ENCODE data around the gene CIAO2B. TPM values are rescaled to one million over a fixed set of nuclear protein-coding genes. Genes with fewer than 3 reads are reported as not detected.
A peak's percentile ranks its signal among the peaks of the same experiment; 100 is the strongest.
"Not testable (repeated sequence)": the region's sequence is repeated elsewhere in the genome, so short reads cannot be mapped to it uniquely, and the experiment has no call there.

Gene CIAO2B
- total and polyA plus RNA-seq, 5 donors from 2014 or later: 64.6 to 161 (median 143) TPM

- peaks cover 18% of the 10 kb centered on the region for H3K4me1 ChIP-seq (ENCODE audit: control insufficient read depth, insufficient read depth, low read length, poor library complexity, severe bottlenecking)
- no peak overlapping the region for H3K27ac ChIP-seq (ENCODE audit: insufficient read depth, low read length, poor library complexity, severe bottlenecking)
- peak; percentile 85 to 87 for ATAC-seq (ENCODE audit: low read depth in 2 of 2)
- H3K9me3 ChIP-seq (ENCODE audit: control insufficient read depth in 2 of 2, low read length in 2 of 2): peaks cover 0 to 4% of the 10 kb centered on the region in 2 experiments
- peaks cover 9% of the 10 kb centered on the region for H3K36me3 ChIP-seq (ENCODE audit: control insufficient read depth, insufficient read depth, low read length)
- H3K27me3 ChIP-seq (ENCODE audit: control insufficient read depth, insufficient read depth, low read length): peaks cover 18% of the 10 kb centered on the region
- peaks cover 0 to 29% (median 13%) of the 10 kb centered on the region in 4 donors for H3K4me1 Mint-ChIP-seq
- H3K27ac Mint-ChIP-seq: peak overlapping the region in 2 of 3 donors; percentile 6 to 89
- H3K4me3 Mint-ChIP-seq: peak overlapping the region; percentile 75 to 93 (median 88)
- H3K4me3 ChIP-seq (ENCODE audit: low read depth, low read length): peak overlapping the region; percentile 55
- DNase-seq: peak; percentile 76 to 89 (median 80)
- H3K9me3 Mint-ChIP-seq: peaks cover 0 to 2% (median 0%) of the 10 kb centered on the region in 7 donors
- peaks cover 50% of the 10 kb centered on the region for H3K27me3 Mint-ChIP-seq
- peaks cover 9% of the 10 kb centered on the region for H3K36me3 Mint-ChIP-seq
Observed at GRCh38 chr16:66947302-66948065, 13.3 kb upstream of the CIAO2B start.

GRCh38 chr16:66946974-66947301, 12.7 kb upstream of the CIAO2B start:
- Mint-ChIP-seq H3K36me3 (peaks cover 14% of the 10 kb centered on the region), H3K27ac (peak overlapping the region in 2 of 3 donors; percentile 6 to 89), H3K4me1 (peaks cover 0 to 29% (median 13%) of the 10 kb centered on the region in 4 donors), H3K4me3 (peak overlapping the region; percentile 75 to 93 (median 88)), H3K9me3 (peaks cover 0 to 2% (median 0%) of the 10 kb centered on the region in 7 donors), H3K27me3 (peaks cover 45% of the 10 kb centered on the region)
- Histone ChIP-seq H3K9me3 (ENCODE audit: control insufficient read depth in 2 of 2, low read length in 2 of 2) (peaks cover 0 to 4% of the 10 kb centered on the region in 2 experiments), H3K27me3 (ENCODE audit: control insufficient read depth, insufficient read depth, low read length) (peaks cover 18% of the 10 kb centered on the region), H3K36me3 (ENCODE audit: control insufficient read depth, insufficient read depth, low read length) (peaks cover 15% of the 10 kb centered on the region), H3K4me3 (ENCODE audit: low read depth, low read length) (peak overlapping the region; percentile 55), H3K4me1 (ENCODE audit: control insufficient read depth, insufficient read depth, low read length, poor library complexity, severe bottlenecking) (peaks cover 18% of the 10 kb centered on the region), H3K27ac (ENCODE audit: insufficient read depth, low read length, poor library complexity, severe bottlenecking) (no peak overlapping the region)
- no peak for ATAC-seq (ENCODE audit: low read depth in 2 of 2)
- DNase-seq: no peak

- DNase-seq (no peak), ATAC-seq (ENCODE audit: low read depth in 2 of 2) (no peak)
- Histone ChIP-seq H3K36me3 (ENCODE audit: control insufficient read depth, insufficient read depth, low read length) (peaks cover 19% of the 10 kb centered on the region), H3K27me3 (ENCODE audit: control insufficient read depth, insufficient read depth, low read length) (peaks cover 15% of the 10 kb centered on the region), H3K4me3 (ENCODE audit: low read depth, low read length) (no peak overlapping the region), H3K27ac (ENCODE audit: insufficient read depth, low read length, poor library complexity, severe bottlenecking) (no peak overlapping the region), H3K4me1 (ENCODE audit: control insufficient read depth, insufficient read depth, low read length, poor library complexity, severe bottlenecking) (peaks cover 18% of the 10 kb centered on the region), H3K9me3 (ENCODE audit: control insufficient read depth in 2 of 2, low read length in 2 of 2) (peaks cover 0 to 4% of the 10 kb centered on the region in 2 experiments)
- Mint-ChIP-seq H3K36me3 (peaks cover 15% of the 10 kb centered on the region), H3K4me3 (peak overlapping the region in 1 of 4 donors; percentile 55), H3K27ac (no peak overlapping the region), H3K27me3 (peaks cover 41% of the 10 kb centered on the region), H3K9me3 (no peaks in the 10 kb centered on the region), H3K4me1 (peaks cover 0 to 29% (median 13%) of the 10 kb centered on the region in 4 donors)
Observed at GRCh38 chr16:66946541-66946940, 12.3 kb upstream of the CIAO2B start.

- H3K36me3 ChIP-seq (ENCODE audit: control insufficient read depth, insufficient read depth, low read length): peaks cover 25% of the 10 kb centered on the region
- Mint-ChIP-seq H3K27ac (no peak overlapping the region), H3K4me1 (peaks cover 0 to 29% (median 13%) of the 10 kb centered on the region in 4 donors), H3K9me3 (no peaks in the 10 kb centered on the region), H3K36me3 (peaks cover 15% of the 10 kb centered on the region), H3K27me3 (peaks cover 36% of the 10 kb centered on the region), H3K4me3 (peak overlapping the region in 1 of 4 donors; percentile 55)
- H3K4me1 ChIP-seq (ENCODE audit: control insufficient read depth, insufficient read depth, low read length, poor library complexity, severe bottlenecking): peaks cover 18% of the 10 kb centered on the region
- no peaks in the 10 kb centered on the region for H3K9me3 ChIP-seq (ENCODE audit: control insufficient read depth in 2 of 2, low read length in 2 of 2)
- ATAC-seq (ENCODE audit: low read depth in 2 of 2): no peak
- H3K4me3 ChIP-seq (ENCODE audit: low read depth, low read length): no peak overlapping the region
- no peak overlapping the region for H3K27ac ChIP-seq (ENCODE audit: insufficient read depth, low read length, poor library complexity, severe bottlenecking)
- DNase-seq: no peak
- H3K27me3 ChIP-seq (ENCODE audit: control insufficient read depth, insufficient read depth, low read length): peaks cover 13% of the 10 kb centered on the region
Observed at GRCh38 chr16:66945939-66946338, 11.7 kb upstream of the CIAO2B start.

- not testable (repeated sequence) for H3K27ac ChIP-seq (ENCODE audit: insufficient read depth, low read length, poor library complexity, severe bottlenecking); H3K27ac Mint-ChIP-seq; H3K4me3 Mint-ChIP-seq; ATAC-seq (ENCODE audit: low read depth in 2 of 2); H3K27me3 ChIP-seq (ENCODE audit: control insufficient read depth, insufficient read depth, low read length); H3K9me3 ChIP-seq (ENCODE audit: control insufficient read depth in 2 of 2, low read length in 2 of 2); DNase-seq; H3K4me3 ChIP-seq (ENCODE audit: low read depth, low read length); H3K9me3 Mint-ChIP-seq
- peaks cover 17% of the 10 kb centered on the region for H3K36me3 Mint-ChIP-seq
- H3K4me1 Mint-ChIP-seq: peaks cover 0 to 28% (median 12%) of the 10 kb centered on the region in 4 donors
- peaks cover 28% of the 10 kb centered on the region for H3K27me3 Mint-ChIP-seq
- Histone ChIP-seq H3K36me3 (ENCODE audit: control insufficient read depth, insufficient read depth, low read length) (peaks cover 34% of the 10 kb centered on the region), H3K4me1 (ENCODE audit: control insufficient read depth, insufficient read depth, low read length, poor library complexity, severe bottlenecking) (peaks cover 18% of the 10 kb centered on the region)
Observed at GRCh38 chr16:66944971-66945370, 10.8 kb upstream of the CIAO2B start.

- no peak for ATAC-seq (ENCODE audit: low read depth in 2 of 2)
- H3K27ac Mint-ChIP-seq: no peak overlapping the region
Observed at GRCh38 chr16:66944054-66944441, 9.8 kb upstream of the CIAO2B start.

GRCh38 chr16:66943426-66944053, 9.3 kb upstream of the CIAO2B start:
- peaks cover 23% of the 10 kb centered on the region for H3K36me3 Mint-ChIP-seq
- no peak for ATAC-seq (ENCODE audit: low read depth in 2 of 2)

More at GRCh38 chr16:66944054-66944441, 9.8 kb upstream of the CIAO2B start:
- H3K27me3 Mint-ChIP-seq: peaks cover 21% of the 10 kb centered on the region
- Histone ChIP-seq H3K9me3 (ENCODE audit: control insufficient read depth in 2 of 2, low read length in 2 of 2) (no peaks in the 10 kb centered on the region), H3K27ac (ENCODE audit: insufficient read depth, low read length, poor library complexity, severe bottlenecking) (no peak overlapping the region), H3K4me1 (ENCODE audit: control insufficient read depth, insufficient read depth, low read length, poor library complexity, severe bottlenecking) (peaks cover 18% of the 10 kb centered on the region), H3K27me3 (ENCODE audit: control insufficient read depth, insufficient read depth, low read length) (no peaks in the 10 kb centered on the region), H3K36me3 (ENCODE audit: control insufficient read depth, insufficient read depth, low read length) (peaks cover 44% of the 10 kb centered on the region), H3K4me3 (ENCODE audit: low read depth, low read length) (no peak overlapping the region)
- H3K4me3 Mint-ChIP-seq: no peak overlapping the region
- H3K36me3 Mint-ChIP-seq: peaks cover 23% of the 10 kb centered on the region
- no peak for DNase-seq
- no peaks in the 10 kb centered on the region for H3K9me3 Mint-ChIP-seq
- peaks cover 0 to 24% (median 12%) of the 10 kb centered on the region in 4 donors for H3K4me1 Mint-ChIP-seq

More at GRCh38 chr16:66943426-66944053, 9.3 kb upstream of the CIAO2B start:
- peaks cover 16% of the 10 kb centered on the region for H3K27me3 Mint-ChIP-seq
- Histone ChIP-seq H3K27ac (ENCODE audit: insufficient read depth, low read length, poor library complexity, severe bottlenecking) (no peak overlapping the region), H3K4me3 (ENCODE audit: low read depth, low read length) (no peak overlapping the region), H3K36me3 (ENCODE audit: control insufficient read depth, insufficient read depth, low read length) (peaks cover 47% of the 10 kb centered on the region), H3K4me1 (ENCODE audit: control insufficient read depth, insufficient read depth, low read length, poor library complexity, severe bottlenecking) (peaks cover 13% of the 10 kb centered on the region), H3K27me3 (ENCODE audit: control insufficient read depth, insufficient read depth, low read length) (no peaks in the 10 kb centered on the region), H3K9me3 (ENCODE audit: control insufficient read depth in 2 of 2, low read length in 2 of 2) (no peaks in the 10 kb centered on the region)
- peaks cover 0 to 22% (median 11%) of the 10 kb centered on the region in 4 donors for H3K4me1 Mint-ChIP-seq
- no peak for DNase-seq
- no peaks in the 10 kb centered on the region for H3K9me3 Mint-ChIP-seq
- H3K27ac Mint-ChIP-seq: no peak overlapping the region
- H3K4me3 Mint-ChIP-seq: peak overlapping the region in 1 of 4 donors; percentile 7
